ENCODE data around the gene PODXL.

DNA sequence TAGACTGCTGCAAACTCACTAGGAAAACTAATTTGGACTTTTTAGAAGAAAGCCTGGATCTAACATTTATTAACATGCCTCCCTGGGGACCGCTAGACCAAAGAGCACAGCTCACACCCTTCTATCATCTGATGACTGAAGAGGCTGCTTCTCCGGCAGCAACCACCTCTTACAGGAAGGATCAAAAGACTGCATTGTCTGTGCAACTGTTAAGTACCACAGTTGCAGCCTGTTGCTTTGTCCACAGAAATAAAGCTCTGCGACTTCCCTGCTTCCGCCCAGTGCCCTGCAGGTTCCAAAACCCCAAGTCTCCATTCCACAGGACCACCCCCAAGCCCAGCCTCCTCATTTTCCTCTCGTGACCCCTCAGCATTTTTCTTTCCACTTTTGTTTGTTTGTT lies 14.0 kb upstream of the PODXL start:
- TF ChIP-seq, protein P1, sequence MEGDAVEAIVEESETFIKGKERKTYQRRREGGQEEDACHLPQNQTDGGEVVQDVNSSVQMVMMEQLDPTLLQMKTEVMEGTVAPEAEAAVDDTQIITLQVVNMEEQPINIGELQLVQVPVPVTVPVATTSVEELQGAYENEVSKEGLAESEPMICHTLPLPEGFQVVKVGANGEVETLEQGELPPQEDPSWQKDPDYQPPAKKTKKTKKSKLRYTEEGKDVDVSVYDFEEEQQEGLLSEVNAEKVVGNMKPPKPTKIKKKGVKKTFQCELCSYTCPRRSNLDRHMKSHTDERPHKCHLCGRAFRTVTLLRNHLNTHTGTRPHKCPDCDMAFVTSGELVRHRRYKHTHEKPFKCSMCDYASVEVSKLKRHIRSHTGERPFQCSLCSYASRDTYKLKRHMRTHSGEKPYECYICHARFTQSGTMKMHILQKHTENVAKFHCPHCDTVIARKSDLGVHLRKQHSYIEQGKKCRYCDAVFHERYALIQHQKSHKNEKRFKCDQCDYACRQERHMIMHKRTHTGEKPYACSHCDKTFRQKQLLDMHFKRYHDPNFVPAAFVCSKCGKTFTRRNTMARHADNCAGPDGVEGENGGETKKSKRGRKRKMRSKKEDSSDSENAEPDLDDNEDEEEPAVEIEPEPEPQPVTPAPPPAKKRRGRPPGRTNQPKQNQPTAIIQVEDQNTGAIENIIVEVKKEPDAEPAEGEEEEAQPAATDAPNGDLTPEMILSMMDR (optimal IDR thresholded peaks at IDR 0.05 in 1 of 3, IDR thresholded peaks at IDR 0.05 in 1 of 3, conservative IDR thresholded peaks at IDR 0.05 in 1 of 3; ENCODE audit: extremely low read depth in 1 of 3, insufficient read depth in 2 of 3, low read length in 3 of 3) = no peak
- no peak for TF ChIP-seq EZH2 (IDR thresholded peaks at IDR 0.05; ENCODE audit: low read length)

Measured in keratinocyte (primary cell).